Nucleus accumbens (tissue), 56 donors: Measurements from ENCODE around the gene KRT80.

Source experiments
- DNase-seq, 56 donors: peaks; one replicate each; lab custom pipeline; 2025; lab: John Stamatoyannopoulos, UW

Gene KRT80

DNA sequence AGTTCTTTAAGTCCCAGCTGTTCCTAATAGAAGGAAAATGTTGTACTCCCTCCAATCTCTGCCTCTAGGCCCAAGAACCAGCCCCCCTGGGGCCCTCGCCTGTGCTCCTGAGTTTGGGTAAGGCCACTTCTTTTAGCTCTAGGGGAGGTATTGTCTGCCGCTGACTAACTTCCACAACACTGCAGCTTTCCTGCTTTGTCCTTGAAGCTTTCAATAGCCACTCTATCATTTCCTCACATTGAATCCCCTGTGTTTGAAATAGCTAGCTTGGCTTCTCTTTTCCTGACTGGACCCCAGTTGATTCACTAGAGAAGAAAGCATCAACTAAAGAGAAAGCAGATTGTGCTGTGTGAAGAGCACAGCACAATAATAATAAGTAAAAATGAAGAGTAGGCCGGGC lies 28.8 kb downstream of the KRT80 start:
- DNase-seq: no peak

DNA sequence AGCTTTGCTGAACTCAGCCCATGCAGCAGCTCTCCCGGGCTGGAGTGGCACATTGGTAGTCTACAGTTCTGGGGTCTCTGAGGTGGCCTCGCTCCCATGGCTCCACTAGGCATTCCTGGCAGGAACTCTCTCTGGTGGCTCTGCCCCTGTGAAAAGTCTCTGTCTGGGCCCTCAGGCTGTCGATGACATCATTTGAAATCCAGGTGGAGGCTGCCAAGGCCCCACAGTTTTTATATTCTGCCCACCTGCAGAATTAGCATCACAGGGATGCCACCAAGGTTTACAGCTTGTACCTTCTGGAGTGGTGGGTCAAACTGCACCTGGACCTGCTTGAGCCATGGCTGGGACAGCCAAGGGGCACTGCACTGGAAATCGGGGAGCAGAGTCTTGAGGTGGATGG lies 31.6 kb downstream of the KRT80 start:
- no peak for DNase-seq

DNA sequence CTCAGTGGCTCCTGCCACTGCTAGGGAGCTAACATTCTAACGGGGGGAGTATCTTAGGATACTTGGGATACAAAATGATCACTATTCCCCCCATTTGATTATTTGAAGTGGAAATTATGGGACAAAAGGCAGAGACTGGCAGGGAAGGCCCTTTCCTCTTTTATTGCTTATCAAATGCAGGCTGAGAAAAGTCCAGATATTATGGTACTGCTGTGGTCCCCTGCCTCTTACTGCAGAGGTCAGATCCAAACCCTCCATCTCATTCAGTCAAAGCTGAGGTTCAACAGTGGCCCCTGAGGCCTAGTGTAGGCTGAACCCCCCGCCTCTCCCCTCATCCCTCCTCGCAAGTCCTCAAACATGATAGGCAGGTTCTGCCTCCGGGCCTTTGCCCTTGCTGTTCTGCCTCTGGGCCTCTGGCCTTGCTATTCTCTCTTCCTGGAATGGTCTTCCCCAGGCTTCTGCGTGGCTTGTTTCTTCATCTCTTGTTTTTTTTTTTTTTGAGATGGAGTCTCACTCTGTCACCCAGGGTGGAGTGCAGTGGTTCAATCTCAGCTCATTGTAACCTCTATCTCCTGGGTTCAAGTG lies 34.2 kb downstream of the KRT80 start:
- no peak for DNase-seq

DNA sequence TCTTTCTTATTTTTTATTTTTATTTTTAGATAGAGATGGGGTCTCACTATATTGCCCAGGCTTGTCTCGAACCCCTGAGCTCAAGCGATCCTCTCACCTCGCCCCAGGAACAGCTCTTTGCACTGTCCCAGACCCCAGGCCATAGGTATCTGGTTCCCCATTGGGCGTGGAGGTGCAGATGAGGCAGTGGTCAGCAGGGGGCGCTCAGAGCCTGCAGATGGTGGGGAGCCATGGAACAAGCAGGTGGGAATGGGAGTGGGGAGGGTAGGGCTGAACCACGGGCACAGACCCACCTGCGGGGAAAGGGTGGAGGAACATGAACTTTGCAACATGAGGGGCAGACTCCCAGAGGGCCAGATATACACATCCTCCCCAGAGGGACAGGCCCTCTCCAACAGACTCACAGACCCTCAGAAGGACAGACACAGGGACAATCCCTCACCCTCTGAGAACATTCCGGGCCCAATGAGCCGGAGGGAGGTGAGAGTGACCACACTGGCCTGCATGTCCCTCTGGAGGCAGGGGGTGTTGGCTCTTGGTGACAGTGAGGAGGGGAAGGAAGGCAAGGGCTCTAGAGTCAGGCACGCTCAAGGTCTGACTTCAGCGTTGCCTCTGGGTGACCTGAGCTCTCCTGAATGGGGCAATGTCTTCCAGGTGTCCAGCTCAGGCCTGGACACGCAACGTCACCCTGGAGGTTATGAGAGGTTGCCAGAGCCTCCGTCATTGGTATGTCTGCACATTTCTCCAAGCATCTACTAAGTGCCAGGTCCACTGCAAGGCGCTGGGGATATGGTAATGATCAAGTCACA lies 34.9 kb downstream of the KRT80 start:
- peak in 50 of 56 donors; percentile 4 to 86 (median 44) for DNase-seq

DNA sequence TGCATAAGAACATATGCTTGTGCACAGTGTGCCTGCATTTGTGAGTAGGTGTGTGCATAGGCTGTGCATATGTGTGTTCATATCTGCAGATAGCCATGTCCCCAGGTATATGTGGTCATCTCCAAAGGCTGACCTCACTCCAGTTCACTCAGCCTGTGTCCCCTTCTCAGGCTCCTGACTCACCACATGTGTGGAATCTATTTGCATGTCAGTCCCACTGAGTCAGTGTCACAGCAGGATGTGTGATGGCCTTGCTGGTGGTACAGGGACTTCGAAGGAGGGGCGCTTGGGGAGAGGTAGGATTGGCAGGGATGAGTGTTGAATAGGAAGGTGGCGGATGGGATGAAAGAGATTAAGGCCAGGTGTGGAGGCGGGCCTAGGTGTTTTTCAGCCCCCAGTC lies 35.5 kb downstream of the KRT80 start:
- DNase-seq: no peak

DNA sequence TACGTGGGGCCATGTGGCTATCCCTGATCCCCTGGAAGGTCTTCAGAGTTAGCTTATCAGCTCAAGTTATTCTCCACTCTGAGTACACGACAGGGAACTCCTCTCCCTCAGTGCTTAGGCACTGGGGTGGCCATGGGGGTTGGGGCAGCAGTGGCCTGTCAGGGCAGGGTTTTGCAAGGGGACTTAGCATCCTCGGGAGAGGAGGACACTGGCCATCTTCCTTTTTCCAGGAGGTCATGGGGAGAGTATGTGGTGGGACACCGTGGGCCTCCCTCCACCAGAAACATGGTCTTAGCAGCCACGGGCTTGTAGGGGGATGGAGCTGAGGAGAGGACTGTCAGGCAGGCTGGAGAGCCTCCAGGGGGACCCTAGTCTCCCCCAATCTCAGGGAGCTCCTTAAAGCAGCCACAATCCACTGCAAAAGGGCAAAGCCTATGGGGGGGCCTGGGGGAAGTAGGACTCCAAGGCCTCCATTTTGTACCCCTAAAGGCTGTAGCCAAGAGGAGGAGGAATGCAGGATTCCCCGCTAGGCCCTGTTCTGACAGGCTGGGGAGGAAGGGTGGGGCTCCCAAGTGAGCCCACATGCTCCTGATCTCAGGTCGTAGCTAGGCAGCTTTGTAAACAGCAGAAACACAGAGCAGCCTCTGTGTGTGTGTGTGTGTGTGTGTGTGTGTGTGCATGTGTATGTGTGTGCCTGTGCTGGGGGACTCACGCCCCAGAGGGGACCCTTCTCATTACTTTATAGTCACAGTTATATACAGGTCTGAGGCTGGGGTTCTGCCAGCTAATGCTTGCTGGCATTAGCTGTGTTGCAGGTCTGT lies 36.6 kb downstream of the KRT80 start:
- DNase-seq: no peak

DNA sequence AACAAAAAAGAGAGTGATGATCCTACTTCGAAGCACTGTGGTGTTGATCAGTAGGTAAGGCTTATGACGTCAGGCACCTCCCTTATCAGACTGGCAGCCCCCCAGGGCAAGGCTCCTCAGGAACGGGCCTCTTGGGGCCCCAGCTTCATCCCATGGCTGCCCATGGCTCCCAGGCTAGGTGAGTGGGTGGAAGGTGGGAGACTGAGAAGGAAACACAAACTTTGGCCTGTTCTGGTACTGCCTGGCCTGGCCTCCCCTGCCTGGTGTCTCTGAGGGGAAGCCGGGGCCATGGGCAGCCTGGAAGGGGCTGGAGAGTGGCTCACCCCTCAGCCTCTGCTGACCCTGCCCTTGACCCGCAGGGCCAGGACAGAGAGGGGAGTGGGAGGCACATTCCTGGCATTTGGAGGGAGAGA lies 38.9 kb downstream of the KRT80 start:
- DNase-seq: no peak

DNA sequence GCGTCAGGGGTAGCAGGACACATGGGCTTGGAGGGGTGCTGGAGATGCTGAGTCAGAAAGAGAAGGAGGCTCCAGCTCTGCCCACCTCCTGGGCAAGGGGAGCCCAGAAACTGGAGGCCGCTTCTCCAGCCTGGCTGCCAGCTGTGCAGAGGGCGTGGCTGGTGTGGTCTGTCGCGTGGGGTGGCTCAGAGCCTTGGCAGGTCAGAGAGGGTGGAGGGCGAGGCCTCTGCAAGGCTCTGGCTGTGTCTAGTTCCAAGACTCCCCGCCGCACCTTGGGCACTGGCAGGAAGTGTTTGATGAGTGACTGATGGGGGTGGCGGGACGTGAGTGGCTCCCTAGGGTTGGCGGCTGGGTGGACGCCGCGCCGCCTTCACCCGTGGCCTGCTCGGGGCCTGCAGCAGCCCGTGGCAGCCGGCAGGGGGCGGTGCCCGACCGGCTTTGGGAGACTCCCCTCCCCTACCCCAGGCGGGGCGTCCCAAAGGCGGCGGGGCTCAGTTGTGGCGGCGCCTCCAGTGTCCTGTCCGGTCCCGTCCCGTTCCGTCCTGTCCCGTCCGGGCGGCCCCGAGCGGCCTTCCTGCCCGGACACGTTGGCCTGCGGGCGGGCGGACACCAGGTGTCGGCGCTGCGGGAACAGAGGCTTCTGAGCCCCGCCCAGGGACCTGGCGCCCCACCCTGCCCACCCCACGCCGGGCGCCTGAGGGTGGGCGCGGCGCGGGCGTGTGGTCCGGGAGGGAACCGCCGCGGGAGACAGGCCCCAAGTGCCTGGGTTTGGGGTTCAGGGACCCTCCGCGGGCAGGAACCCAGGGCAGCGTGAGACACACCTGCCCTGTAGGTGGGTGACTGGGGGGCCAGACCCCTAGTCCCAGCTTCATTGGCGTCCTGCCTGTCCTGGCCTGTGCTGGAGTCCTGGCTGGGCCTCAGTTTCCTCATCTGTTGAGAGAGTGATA lies 39.7 kb downstream of the KRT80 start:
- DNase-seq: peak in 13 of 56 donors; percentile 2 to 54 (median 9)

DNA sequence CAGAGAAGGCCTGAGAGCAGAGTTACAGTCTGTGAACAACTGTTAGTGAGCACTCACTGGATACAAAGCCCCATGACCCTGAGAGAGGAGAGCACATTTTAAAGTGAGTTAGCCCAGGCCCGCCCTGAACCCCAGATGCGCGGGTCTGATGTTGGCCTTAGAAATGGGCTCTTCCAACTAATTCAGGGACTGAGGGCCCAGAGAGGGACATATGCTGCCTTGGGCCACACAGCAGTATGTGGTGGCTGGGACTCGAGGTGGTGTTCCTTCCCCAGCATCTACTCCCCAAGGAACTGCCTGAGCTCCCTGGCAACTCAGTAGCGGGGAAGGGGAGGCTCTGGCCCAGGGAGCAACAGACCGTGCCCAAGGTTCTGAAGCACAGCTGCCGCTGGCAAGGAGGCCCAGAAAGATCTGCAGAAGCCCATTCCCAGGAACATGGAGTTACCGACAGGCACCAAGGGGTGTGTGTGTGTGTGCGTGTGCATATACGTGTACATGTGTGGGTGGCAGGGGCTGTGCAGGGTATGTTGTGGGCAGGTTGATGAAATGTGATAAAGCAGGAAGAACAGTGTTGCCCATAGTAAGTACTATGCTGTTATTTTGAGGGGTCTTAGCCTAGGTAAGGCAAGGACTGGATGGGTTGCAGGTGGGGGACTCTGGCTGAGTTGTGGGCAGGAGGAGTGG lies 40.5 kb downstream of the KRT80 start:
- DNase-seq: no peak

DNA sequence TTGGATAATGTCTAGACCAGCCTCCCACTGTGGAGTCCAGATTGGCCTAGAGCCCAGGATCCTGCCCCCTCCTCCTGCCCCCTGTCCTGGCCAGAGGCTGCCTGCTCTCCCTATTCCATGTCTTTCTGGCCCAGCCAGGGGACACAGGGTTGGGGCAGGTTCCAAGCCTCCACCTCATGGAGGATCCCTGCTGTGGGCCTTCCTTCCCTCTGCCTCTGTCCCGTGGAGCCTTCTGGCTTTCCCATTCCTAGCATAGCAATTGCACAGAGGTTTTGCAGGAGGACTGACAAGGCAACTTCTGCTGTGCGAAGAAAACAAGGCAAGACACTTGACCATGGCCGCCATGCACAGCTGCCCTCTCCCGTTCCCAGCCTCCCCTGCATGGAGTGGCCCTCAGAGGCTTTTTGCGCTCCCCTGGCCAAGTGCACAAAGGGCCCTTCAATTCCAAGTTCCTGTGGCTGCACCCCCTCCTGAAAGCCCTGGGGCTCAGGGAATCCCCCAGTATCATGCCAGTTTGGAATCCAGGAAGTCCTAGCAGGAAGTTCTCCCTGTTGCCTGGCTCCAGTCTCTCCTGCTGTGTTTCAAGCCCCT lies 42.1 kb downstream of the KRT80 start:
- DNase-seq: no peak

DNA sequence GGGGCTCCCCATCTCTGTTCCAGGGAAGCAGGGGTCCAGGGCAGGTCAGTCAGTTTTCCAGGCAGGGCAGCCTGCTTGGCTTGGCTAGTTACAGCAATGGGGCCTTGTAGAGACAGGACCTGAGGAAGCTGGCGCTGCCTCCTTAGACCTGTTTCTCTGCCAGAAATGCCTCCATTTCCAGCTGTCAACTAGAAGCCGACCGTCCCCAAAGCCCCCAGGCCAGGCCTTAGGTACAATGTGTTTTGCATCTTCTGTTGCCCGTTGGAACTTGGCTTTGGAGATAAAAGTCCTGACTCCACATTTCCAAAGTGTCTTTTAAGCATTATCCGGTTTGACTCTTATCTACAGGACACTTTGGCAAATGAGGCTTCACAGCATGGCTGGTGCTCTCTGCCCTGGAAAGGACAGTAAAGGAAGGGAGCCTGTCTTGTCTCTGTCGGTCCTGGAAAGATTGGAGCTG lies 42.6 kb downstream of the KRT80 start:
- DNase-seq: no peak

DNA sequence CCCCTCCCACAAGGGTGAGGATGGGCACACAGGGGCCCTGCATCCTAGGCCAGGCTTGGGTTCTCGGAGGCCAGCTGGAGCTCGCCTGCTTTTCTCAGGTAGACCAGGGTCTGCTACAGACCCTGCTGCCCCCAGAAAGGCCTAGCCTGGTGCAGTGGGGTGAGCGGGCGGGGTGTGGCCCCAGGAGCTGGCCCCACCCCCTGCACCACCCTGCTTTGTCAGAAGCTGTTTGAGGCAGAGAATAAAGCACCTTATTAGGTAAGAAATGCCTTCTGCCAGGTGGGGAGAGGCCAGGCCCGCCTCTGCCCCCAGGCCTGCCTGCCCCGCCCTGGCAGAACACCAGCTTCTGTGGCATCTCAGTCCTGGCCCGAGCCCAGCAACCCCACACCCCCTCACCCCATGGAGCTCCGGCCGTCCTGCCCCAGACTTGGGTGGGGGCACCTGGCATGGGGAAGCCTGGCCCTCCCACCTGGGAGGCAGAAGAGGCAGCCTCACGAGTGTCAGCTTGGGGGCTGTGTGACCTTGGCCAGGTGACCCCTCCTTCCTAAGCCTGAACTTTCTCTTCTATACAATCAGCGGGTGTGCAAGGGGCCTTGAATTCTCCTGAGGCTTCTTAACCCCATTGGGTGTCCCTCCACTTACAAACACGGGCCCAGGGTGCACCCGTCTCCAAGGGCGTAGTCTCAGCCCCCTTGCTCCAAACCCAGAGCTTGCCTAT lies 43.2 kb downstream of the KRT80 start:
- DNase-seq: no peak

DNA sequence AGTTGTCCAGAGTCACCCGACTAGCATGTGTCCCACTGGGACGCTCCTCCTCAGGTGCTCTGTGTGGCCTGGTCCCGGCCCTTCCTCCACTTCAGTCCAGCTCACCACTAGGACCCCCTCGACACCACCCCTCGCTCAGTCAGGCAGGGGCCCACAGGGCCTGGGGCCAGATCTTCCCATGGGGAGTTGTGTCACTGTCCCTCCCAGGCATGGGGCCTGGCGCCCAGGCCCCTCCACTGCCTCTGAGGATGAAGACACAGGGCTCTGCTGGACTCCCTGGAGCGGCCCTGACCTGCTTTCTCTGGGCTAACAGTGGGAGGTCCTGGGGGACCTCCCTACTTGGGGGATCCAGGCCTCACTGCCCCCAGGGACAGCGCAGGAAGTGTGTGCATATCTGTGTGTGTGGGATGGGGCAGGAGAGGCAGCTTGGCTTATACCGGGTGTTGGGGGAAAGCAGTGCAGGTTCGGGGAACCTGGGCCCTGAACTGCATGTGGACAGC lies 43.8 kb downstream of the KRT80 start:
- no peak for DNase-seq

DNA sequence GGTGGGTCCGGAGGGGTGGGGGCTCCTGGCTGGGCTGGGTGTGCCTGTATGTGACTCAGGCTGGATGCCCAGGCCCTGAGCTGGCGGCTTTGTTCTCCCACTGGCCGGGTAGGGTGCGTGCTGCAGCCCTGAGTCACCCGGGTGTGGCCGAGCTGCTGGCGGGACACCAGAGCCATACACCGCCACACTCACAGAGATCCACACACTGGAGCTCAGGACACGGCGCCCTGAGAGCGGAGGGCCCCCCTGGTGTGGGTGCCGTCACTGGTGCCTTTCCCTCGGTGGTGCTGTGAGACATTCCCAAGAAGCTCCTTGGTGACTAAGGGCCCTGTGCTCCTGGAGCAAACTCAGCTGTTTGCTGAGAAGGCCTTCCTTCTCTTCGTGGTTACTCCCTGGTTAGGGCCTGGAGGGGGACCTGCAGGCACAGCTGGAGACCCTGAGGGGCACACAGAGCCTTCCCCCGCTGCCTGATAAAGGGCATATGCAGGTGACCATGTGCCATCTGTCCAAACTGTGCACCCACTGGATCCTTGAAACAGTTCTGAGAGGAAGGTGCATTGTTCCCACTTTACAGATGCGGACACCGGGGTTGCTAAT lies 44.3 kb downstream of the KRT80 start:
- DNase-seq: peak in 5 of 56 donors; percentile 3 to 42 (median 19)

DNA sequence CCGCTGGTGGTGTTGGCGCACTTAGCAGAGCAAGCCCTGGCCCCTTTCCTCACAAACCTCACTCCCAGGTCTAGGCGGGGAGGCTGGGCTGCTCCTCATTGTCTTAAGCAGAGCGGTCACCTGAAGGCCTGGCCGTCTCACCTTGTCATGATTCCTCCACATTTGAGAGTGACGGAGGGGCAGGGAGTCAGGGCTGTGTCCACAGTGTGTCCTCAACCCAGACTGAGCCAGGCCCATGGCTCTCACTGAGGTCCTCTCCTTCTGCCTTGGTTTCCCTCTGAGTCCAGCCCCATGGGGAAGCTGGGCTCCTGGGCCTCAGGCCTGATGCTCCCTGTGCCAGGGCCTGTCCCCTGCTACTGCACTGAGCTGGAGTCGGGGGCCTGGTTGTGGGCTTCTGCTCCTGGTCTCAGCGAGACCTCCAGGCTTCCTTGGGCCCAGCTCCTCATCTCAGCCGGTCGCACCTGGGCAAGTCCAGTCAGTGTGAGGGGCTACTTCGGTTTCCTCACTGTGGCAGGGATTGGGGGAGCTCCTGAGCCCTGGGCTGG lies 44.9 kb downstream of the KRT80 start:
- DNase-seq: no peak

DNA sequence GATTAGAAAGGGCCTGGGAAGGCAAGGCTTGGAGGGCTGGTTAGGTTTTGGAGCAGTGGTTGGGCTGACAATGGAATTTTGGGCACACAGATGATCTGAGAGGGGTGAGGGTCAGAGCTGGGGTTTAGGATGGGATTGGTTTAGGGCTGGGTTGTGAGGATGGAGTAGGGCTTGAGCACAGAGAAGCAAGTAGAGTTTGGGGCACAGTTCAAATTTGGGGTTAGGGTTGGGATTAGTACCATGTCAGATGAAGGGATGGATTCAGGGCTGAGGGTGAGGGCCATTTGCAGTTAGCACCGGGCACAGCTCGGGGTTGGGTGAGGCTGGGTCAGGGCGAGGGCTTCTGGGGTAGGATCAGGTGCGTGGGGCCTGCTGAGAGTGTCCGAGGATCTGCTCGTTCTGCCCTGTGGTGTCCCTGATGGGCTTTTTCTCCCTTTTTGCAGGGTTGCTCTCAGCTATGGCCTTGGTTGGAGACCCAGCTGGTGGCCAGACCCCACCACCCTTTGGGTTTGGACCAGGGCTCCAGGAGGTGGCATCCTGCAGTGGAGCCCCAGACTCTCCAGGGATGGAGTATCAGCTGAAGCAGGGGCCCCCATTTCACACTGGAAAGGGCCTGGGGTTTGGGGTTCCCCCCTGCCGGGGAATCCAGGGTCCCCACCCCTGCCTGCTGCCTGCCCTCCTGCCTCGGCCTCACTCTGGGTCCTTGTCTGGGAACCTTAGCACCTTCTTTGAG lies 45.6 kb downstream of the KRT80 start:
- DNase-seq: no peak
